MCF 10A (cell line): ENCODE measurements around the gene PIK3AP1. TPM values are rescaled to one million over a fixed set of nuclear protein-coding genes. Genes with fewer than 3 reads are reported as not detected.
A peak's percentile ranks its signal among the peaks of the same experiment; 100 is the strongest.
"Not testable (repeated sequence)": the region's sequence is repeated elsewhere in the genome, so short reads cannot be mapped to it uniquely, and the experiment has no call there.

Experiments used
- BruUV-seq: library from RNA; stranded (reverse); fragments of 400-500 nt; replicated peaks from 2 replicates; lab custom pipeline; 2021; lab: Mats Ljungman, UMichigan
- CTCF ChIA-PET: fragments of 300-600 bp; sonication (Branson Sonifier 250); formaldehyde crosslinking; extraction: SDS; loops from one replicate; lab custom pipeline; 2021; ENCODE audit warnings: antibody characterized with exemption, inconsistent platforms; lab: Yijun Ruan, JAX
- POLR2A ChIA-PET: fragments of 300-600, 350-650 bp; sonication (Branson Sonifier 250); formaldehyde crosslinking; extraction: SDS; loops from one replicate; lab custom pipeline; 2020; ENCODE audit warnings: antibody characterized with exemption, inconsistent platforms; lab: Yijun Ruan, JAX
- DNase-seq: peaks from one replicate; pipeline ENCODE4 v3.0.0-alpha.2; 2018; ENCODE audit not compliant: unreplicated experiment
- H3K27ac Mint-ChIP-seq: one replicate; pipeline ENCODE4 v1.8.0; 2022; ENCODE audit warnings: mild to moderate bottlenecking, low read depth, mixed read lengths; ENCODE audit not compliant: unreplicated experiment
- H3K27me3 Mint-ChIP-seq: one replicate; pipeline ENCODE4 v1.8.0; 2022; ENCODE audit warnings: mixed read lengths; ENCODE audit not compliant: insufficient read depth, unreplicated experiment
- H3K36me3 Mint-ChIP-seq: one replicate; pipeline ENCODE4 v1.8.0; 2022; ENCODE audit warnings: mild to moderate bottlenecking, moderate library complexity, mixed read lengths; ENCODE audit not compliant: insufficient read depth, unreplicated experiment
- H3K4me1 Mint-ChIP-seq: one replicate; pipeline ENCODE4 v1.8.0; 2022; ENCODE audit warnings: mixed read lengths; ENCODE audit not compliant: insufficient read depth, unreplicated experiment
- H3K4me3 Mint-ChIP-seq: one replicate; pipeline ENCODE4 v1.8.0; 2022; ENCODE audit warnings: mild to moderate bottlenecking, moderate library complexity, mixed read lengths; ENCODE audit not compliant: unreplicated experiment
- H3K9me3 Mint-ChIP-seq: one replicate; pipeline ENCODE4 v1.8.0; 2022; ENCODE audit warnings: mixed read lengths; ENCODE audit not compliant: unreplicated experiment
- intact Hi-C: fragments of 100-400 bp; cut with micrococcal nuclease; formaldehyde crosslinking; loops from 2 replicates; pipeline ENCODE4 v1.14.1; 2022
- total RNA-seq: library from RNA; stranded (reverse); gene quantifications from 2 replicates; pipeline ENCODE4 v1.2.3, GENCODE V29; 2022
- TF ChIP-seq, protein P1 (sequence below): fragments of 200-600 bp; IDR thresholded peaks from one replicate; pipeline ENCODE4 v1.8.0; 2022; ENCODE audit warnings: antibody characterized with exemption, mild to moderate bottlenecking; ENCODE audit not compliant: unreplicated experiment

Gene PIK3AP1
- total RNA-seq, 1 experiment from 2014 or later = not detected

DNA sequence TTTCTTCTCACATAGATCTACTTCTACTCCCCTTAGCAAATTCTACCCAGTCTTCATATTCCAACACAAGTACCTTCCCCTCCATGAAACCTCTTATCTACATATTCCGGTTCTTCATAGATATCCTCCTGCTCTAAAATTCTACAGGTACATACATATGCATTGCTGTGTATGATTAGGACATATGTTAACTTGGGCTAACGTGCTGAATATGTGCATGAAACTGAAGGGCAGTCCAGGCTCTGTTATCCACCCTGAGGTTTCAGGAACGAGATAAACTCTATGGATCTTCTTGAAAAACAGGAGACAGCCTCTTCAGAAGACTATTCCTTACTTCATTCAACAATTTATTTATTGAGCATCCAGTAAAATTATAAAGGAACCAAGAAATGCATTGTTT, 165.0 kb downstream of the PIK3AP1 start:
- Mint-ChIP-seq H3K27ac (no peak overlapping the region), H3K9me3 (no peaks in the 10 kb centered on the region), H3K27me3 (no peaks in the 10 kb centered on the region), H3K4me3 (no peak overlapping the region), H3K4me1 (no peaks in the 10 kb centered on the region), H3K36me3 (peaks cover 25% of the 10 kb centered on the region)
- intact Hi-C loops = no loop called here
- CTCF ChIA-PET = interaction anchor here (0.8 to 1.4 kb wide), 4 partner anchors 11 to 160 kb away, joined by 3 to 4 read pairs (median 4); no protein-coding TSS in a partner anchor
- TF ChIP-seq, protein P1, sequence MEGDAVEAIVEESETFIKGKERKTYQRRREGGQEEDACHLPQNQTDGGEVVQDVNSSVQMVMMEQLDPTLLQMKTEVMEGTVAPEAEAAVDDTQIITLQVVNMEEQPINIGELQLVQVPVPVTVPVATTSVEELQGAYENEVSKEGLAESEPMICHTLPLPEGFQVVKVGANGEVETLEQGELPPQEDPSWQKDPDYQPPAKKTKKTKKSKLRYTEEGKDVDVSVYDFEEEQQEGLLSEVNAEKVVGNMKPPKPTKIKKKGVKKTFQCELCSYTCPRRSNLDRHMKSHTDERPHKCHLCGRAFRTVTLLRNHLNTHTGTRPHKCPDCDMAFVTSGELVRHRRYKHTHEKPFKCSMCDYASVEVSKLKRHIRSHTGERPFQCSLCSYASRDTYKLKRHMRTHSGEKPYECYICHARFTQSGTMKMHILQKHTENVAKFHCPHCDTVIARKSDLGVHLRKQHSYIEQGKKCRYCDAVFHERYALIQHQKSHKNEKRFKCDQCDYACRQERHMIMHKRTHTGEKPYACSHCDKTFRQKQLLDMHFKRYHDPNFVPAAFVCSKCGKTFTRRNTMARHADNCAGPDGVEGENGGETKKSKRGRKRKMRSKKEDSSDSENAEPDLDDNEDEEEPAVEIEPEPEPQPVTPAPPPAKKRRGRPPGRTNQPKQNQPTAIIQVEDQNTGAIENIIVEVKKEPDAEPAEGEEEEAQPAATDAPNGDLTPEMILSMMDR = no peak
- no TSS peak for BruUV-seq
- POLR2A ChIA-PET = no interaction called here
- DNase-seq = no peak

DNA sequence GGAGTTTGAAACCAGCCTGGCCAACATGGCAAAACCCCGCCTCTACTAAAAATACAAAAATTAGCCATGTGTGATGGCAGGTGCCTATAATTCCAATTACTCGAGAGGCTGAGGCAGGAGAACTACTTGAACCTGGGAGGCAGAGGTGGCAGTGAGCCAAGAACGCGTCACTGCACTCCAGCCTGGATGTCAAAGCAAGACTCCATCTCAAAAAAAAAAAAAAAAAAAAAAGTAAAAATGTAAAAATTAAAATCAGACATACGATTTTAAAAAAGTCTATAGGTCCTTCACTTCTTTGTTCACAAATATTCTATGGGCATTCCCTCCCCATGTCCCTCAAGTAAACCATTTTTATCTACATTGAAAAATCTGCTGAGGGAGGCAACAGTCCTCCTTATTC, 171.7 kb downstream of the PIK3AP1 start:
- H3K4me1 Mint-ChIP-seq = peaks cover 8% of the 10 kb centered on the region
- TF ChIP-seq, protein P1 = no peak
- H3K27ac Mint-ChIP-seq = no peak overlapping the region
- ChIA-PET CTCF (interaction anchor here (1.8 kb wide), 2 partner anchors 174 to 178 kb away, joined by 4 to 13 read pairs; no protein-coding TSS in a partner anchor), POLR2A (no interaction called here)
- H3K27me3 Mint-ChIP-seq = no peaks in the 10 kb centered on the region
- intact Hi-C loops = no loop called here
- no peaks in the 10 kb centered on the region for H3K9me3 Mint-ChIP-seq
- peaks cover 74% of the 10 kb centered on the region for H3K36me3 Mint-ChIP-seq
- BruUV-seq = no TSS peak
- no peak for DNase-seq
- H3K4me3 Mint-ChIP-seq = no peak overlapping the region

- POLR2A ChIA-PET, H3K27me3 Mint-ChIP-seq, H3K4me3 Mint-ChIP-seq, H3K4me1 Mint-ChIP-seq, DNase-seq, intact Hi-C loops, BruUV-seq, H3K9me3 Mint-ChIP-seq: not testable (repeated sequence)
- Mint-ChIP-seq H3K27ac (peak overlapping the region; percentile 29), H3K36me3 (peaks cover 71% of the 10 kb centered on the region)
- CTCF ChIA-PET = interaction anchor here (1.1 to 1.3 kb wide), 3 partner anchors 175 to 472 kb away, joined by 3 to 5 read pairs (median 4); no protein-coding TSS in a partner anchor
Measured at GRCh38 chr10:96545558-96545957, 174.8 kb downstream of the PIK3AP1 start.

Other genes with a start within 250 kb of the PIK3AP1 start
- 0.20 TPM in 1 of 2 replicates, not detected in the other for gene TLL2, start 206.6 kb downstream of the PIK3AP1 start, total RNA-seq
- gene TM9SF3, start 133.5 kb downstream of the PIK3AP1 start, total RNA-seq = 144 and 151 TPM in 2 replicates
- gene LCOR, start 111.8 kb upstream of the PIK3AP1 start, total RNA-seq = 33.9 and 40.4 TPM in 2 replicates